ENCODE measurements around the gene MYLIP. TPM values are rescaled to one million over a fixed set of nuclear protein-coding genes. Genes with fewer than 3 reads are reported as not detected.
"Not testable (repeated sequence)": the region's sequence is repeated elsewhere in the genome, so short reads cannot be mapped to it uniquely, and the experiment has no call there.

The MYLIP gene
- total RNA-seq, 4 donors from 2014 or later: 25.9 to 53.0 (median 36.5) TPM

- no peak overlapping the region for H3K27ac ChIP-seq
- no peak for DNase-seq (ENCODE audit: low spot score in 2 of 2)
- no peaks in the 10 kb centered on the region for H3K9me3 ChIP-seq
- H3K36me3 ChIP-seq: no peaks in the 10 kb centered on the region
- TF ChIP-seq, protein P1, sequence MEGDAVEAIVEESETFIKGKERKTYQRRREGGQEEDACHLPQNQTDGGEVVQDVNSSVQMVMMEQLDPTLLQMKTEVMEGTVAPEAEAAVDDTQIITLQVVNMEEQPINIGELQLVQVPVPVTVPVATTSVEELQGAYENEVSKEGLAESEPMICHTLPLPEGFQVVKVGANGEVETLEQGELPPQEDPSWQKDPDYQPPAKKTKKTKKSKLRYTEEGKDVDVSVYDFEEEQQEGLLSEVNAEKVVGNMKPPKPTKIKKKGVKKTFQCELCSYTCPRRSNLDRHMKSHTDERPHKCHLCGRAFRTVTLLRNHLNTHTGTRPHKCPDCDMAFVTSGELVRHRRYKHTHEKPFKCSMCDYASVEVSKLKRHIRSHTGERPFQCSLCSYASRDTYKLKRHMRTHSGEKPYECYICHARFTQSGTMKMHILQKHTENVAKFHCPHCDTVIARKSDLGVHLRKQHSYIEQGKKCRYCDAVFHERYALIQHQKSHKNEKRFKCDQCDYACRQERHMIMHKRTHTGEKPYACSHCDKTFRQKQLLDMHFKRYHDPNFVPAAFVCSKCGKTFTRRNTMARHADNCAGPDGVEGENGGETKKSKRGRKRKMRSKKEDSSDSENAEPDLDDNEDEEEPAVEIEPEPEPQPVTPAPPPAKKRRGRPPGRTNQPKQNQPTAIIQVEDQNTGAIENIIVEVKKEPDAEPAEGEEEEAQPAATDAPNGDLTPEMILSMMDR (IDR thresholded peaks at IDR 0.05): no peak
- TF ChIP-seq POLR2AphosphoS5 (IDR thresholded peaks at IDR 0.05): no peak
- no peak for TF ChIP-seq EP300 (IDR thresholded peaks at IDR 0.05)
- no peak for TF ChIP-seq POLR2A (IDR thresholded peaks at IDR 0.05)
- H3K27me3 ChIP-seq: no peaks in the 10 kb centered on the region
- no peaks in the 10 kb centered on the region for H3K4me1 ChIP-seq
- WGBS: 68% methylated on average over 2 of the region's 2 CpGs
- no peak overlapping the region for H3K4me3 ChIP-seq
Observed at GRCh38 chr6:16171400-16171799, 42.5 kb downstream of the MYLIP start.

GRCh38 chr6:16173167-16173940 is 44.5 kb downstream of the MYLIP start:
- Histone ChIP-seq H3K27ac (no peak overlapping the region), H3K36me3 (no peaks in the 10 kb centered on the region), H3K4me3 (no peak overlapping the region), H3K27me3 (no peaks in the 10 kb centered on the region), H3K4me1 (no peaks in the 10 kb centered on the region), H3K9me3 (no peaks in the 10 kb centered on the region)
- WGBS: 91% methylated on average over 3 of the region's 3 CpGs
- DNase-seq (ENCODE audit: low spot score in 2 of 2): no peak
- TF ChIP-seq POLR2A (IDR thresholded peaks at IDR 0.05) (no peak), POLR2AphosphoS5 (IDR thresholded peaks at IDR 0.05) (no peak), EP300 (IDR thresholded peaks at IDR 0.05) (no peak)
- TF ChIP-seq, protein P1 (IDR thresholded peaks at IDR 0.05): no peak

DNA sequence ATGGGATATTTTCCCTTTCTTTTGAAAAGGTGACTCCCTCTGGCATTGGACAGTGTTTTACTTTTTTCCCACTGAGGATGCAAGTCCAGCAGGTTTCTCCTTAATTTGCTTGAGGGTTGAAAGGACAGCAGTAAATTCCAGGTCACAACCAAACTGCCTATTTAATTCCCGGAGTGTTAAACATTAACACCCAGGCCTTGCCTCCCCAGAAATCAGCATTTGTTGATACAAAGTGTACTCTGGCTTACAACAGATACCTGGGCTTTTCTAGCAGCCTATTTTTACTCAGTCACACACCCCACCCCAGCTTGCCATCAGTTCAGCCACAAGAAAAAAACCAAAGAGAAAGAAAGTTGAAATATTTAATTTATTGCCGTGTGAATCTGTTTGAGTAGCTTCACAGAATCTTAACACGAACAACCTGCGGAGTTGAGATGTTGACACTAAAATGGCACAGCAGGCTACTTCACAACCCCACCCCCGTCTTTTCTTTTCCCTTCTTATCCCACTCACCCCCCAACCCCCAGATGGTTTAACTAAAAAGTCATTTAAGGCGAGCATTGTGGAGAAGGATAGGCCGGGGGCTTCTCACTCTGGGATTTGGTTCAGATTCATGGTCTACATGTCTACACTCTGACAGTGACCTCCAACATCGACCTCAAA is 45.7 kb downstream of the MYLIP start:
- no peaks in the 10 kb centered on the region for H3K36me3 ChIP-seq
- no peak overlapping the region for H3K27ac ChIP-seq
- no peaks in the 10 kb centered on the region for H3K27me3 ChIP-seq
- no peaks in the 10 kb centered on the region for H3K9me3 ChIP-seq
- no peak overlapping the region for H3K4me3 ChIP-seq
- no peak for DNase-seq (ENCODE audit: low spot score in 2 of 2)
- H3K4me1 ChIP-seq: no peaks in the 10 kb centered on the region
- 88% methylated on average over 8 of the region's 8 CpGs for WGBS
- TF ChIP-seq POLR2AphosphoS5 (IDR thresholded peaks at IDR 0.05) (no peak), POLR2A (IDR thresholded peaks at IDR 0.05) (no peak), EP300 (IDR thresholded peaks at IDR 0.05) (no peak)
- TF ChIP-seq, protein P1 (IDR thresholded peaks at IDR 0.05): no peak

- not testable (repeated sequence) for H3K27me3 ChIP-seq; H3K36me3 ChIP-seq; H3K4me3 ChIP-seq; H3K27ac ChIP-seq; H3K4me1 ChIP-seq; DNase-seq (ENCODE audit: low spot score in 2 of 2); H3K9me3 ChIP-seq
- 36% methylated on average over 1 of the region's 1 CpG for WGBS
Observed at GRCh38 chr6:16176600-16176999, 47.7 kb downstream of the MYLIP start.

- H3K9me3 ChIP-seq: no peaks in the 10 kb centered on the region
- WGBS: 92% methylated on average over 5 of the region's 5 CpGs
- peaks cover 5% of the 10 kb centered on the region for H3K4me1 ChIP-seq
- H3K27me3 ChIP-seq: no peaks in the 10 kb centered on the region
- H3K4me3 ChIP-seq: no peak overlapping the region
- no peak for DNase-seq (ENCODE audit: low spot score in 2 of 2)
- H3K27ac ChIP-seq: no peak overlapping the region
- H3K36me3 ChIP-seq: no peaks in the 10 kb centered on the region
- no peak for TF ChIP-seq POLR2A (IDR thresholded peaks at IDR 0.05)
- no peak for TF ChIP-seq EP300 (IDR thresholded peaks at IDR 0.05)
- TF ChIP-seq, protein P1 (IDR thresholded peaks at IDR 0.05): no peak
- TF ChIP-seq POLR2AphosphoS5 (IDR thresholded peaks at IDR 0.05): no peak
Observed at GRCh38 chr6:16177881-16178280, 49.0 kb downstream of the MYLIP start.
